ENCODE results near the gene DHX15. TPM values are rescaled to one million over a fixed set of nuclear protein-coding genes. Genes with fewer than 3 reads are reported as not detected.
"Not testable (repeated sequence)": the region's sequence is repeated elsewhere in the genome, so short reads cannot be mapped to it uniquely, and the experiment has no call there.

DHX15 gene
- total RNA-seq, 1 experiment from 2014 or later: 157 TPM

GRCh38 chr4:24510091-24510490, 74.3 kb downstream of the DHX15 start:
- Histone ChIP-seq H3F3A (ENCODE audit: insufficient read depth, low read depth) (0 out of 2 replicates have a peak, but pooled peaks cover 8% of the 10 kb centered on the region), H3K27me3 (ENCODE audit: insufficient read depth, low read depth) (no peaks in the 10 kb centered on the region), H3K4me1 (replicated peaks; ENCODE audit: insufficient read depth) (no peaks in the 10 kb centered on the region), H3K9me2 (ENCODE audit: insufficient read depth) (no peaks in the 10 kb centered on the region), H3K9me3 (ENCODE audit: insufficient read depth, low read depth) (no peaks in the 10 kb centered on the region), H4K20me1 (ENCODE audit: insufficient read depth) (no peaks in the 10 kb centered on the region), H3K4me3 (no peak overlapping the region), H3K36me3 (ENCODE audit: low read depth) (no peaks in the 10 kb centered on the region), H3K27ac (no peak overlapping the region), H3K4me2 (no peak overlapping the region), H3K79me2 (ENCODE audit: low read depth) (no peaks in the 10 kb centered on the region), H2AFZ (no peak overlapping the region)
- no TSS peak for BruUV-seq (replicated peaks)
- ChIA-PET CTCF (no interaction called here), POLR2A (ENCODE audit: unreplicated experiment) (no interaction called here)
- DNase-seq: no peak
- intact Hi-C loops (cut with micrococcal nuclease; ENCODE audit: unreplicated experiment): no loop called here
- no peak for TF ChIP-seq EZH2 (IDR thresholded peaks at IDR 0.05; ENCODE audit: low read depth)
- no peak for TF ChIP-seq CTCF (conservative IDR thresholded peaks at IDR 0.05)

GRCh38 chr4:24508541-24508940, 75.8 kb downstream of the DHX15 start:
- POLR2A ChIA-PET (ENCODE audit: unreplicated experiment): interaction anchor here (0.7 kb wide), 1 partner anchor 21 kb away, joined by 3 read pairs; no protein-coding TSS in a partner anchor
- Histone ChIP-seq H3K4me2 (no peak overlapping the region), H3K9me2 (ENCODE audit: insufficient read depth) (no peaks in the 10 kb centered on the region), H3K36me3 (ENCODE audit: low read depth) (no peaks in the 10 kb centered on the region), H3K4me1 (replicated peaks; ENCODE audit: insufficient read depth) (no peaks in the 10 kb centered on the region), H3K4me3 (no peak overlapping the region), H3F3A (ENCODE audit: insufficient read depth, low read depth) (0 out of 2 replicates have a peak, but pooled peaks cover 5% of the 10 kb centered on the region), H3K27ac (no peak overlapping the region), H3K27me3 (ENCODE audit: insufficient read depth, low read depth) (no peaks in the 10 kb centered on the region), H3K9me3 (ENCODE audit: insufficient read depth, low read depth) (no peaks in the 10 kb centered on the region), H2AFZ (no peak overlapping the region), H4K20me1 (ENCODE audit: insufficient read depth) (no peaks in the 10 kb centered on the region), H3K79me2 (ENCODE audit: low read depth) (no peaks in the 10 kb centered on the region)
- CTCF ChIA-PET: interaction anchor here (0.6 kb wide), 1 partner anchor 406 kb away, joined by 4 read pairs; no protein-coding TSS in a partner anchor
- no peak for DNase-seq
- intact Hi-C loops (cut with micrococcal nuclease; ENCODE audit: unreplicated experiment): no loop called here
- no TSS peak for BruUV-seq (replicated peaks)
- TF ChIP-seq CTCF (conservative IDR thresholded peaks at IDR 0.05) (no peak), EZH2 (IDR thresholded peaks at IDR 0.05; ENCODE audit: low read depth) (no peak)

DNA sequence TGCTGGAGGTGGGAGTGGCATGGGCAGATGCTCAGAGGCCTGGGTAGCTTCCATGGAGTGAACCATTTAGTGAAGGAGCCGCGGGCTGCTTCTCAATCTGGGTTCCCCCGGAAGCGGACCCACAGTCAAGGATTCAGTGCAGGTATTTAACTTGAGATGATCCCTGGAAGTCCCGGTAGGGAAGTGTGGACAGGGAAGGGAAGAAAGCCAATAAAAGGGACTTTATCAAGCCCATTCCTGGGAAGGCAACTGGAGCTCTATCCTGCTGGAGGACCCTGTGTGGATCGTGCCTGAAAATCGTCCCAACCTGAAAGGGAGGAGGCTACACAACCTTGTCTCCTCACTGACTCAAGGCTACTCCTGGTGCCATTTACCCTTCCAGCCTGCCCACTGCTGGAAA, 76.9 kb downstream of the DHX15 start:
- POLR2A ChIA-PET (ENCODE audit: unreplicated experiment): no interaction called here
- Histone ChIP-seq H3K9me2 (ENCODE audit: insufficient read depth) (no peaks in the 10 kb centered on the region), H3K4me1 (replicated peaks; ENCODE audit: insufficient read depth) (no peaks in the 10 kb centered on the region), H2AFZ (no peak overlapping the region), H4K20me1 (ENCODE audit: insufficient read depth) (no peaks in the 10 kb centered on the region), H3K79me2 (ENCODE audit: low read depth) (no peaks in the 10 kb centered on the region), H3K9me3 (ENCODE audit: insufficient read depth, low read depth) (no peaks in the 10 kb centered on the region), H3K4me3 (no peak overlapping the region), H3K36me3 (ENCODE audit: low read depth) (no peaks in the 10 kb centered on the region), H3K4me2 (no peak overlapping the region), H3F3A (ENCODE audit: insufficient read depth, low read depth) (no peaks in the 10 kb centered on the region), H3K27me3 (ENCODE audit: insufficient read depth, low read depth) (no peaks in the 10 kb centered on the region), H3K27ac (no peak overlapping the region)
- BruUV-seq (replicated peaks): no TSS peak
- TF ChIP-seq EZH2 (IDR thresholded peaks at IDR 0.05; ENCODE audit: low read depth) (no peak), CTCF (conservative IDR thresholded peaks at IDR 0.05) (no peak)
- no peak for DNase-seq
- intact Hi-C loops (cut with micrococcal nuclease; ENCODE audit: unreplicated experiment): no loop called here
- CTCF ChIA-PET: no interaction called here

DNA sequence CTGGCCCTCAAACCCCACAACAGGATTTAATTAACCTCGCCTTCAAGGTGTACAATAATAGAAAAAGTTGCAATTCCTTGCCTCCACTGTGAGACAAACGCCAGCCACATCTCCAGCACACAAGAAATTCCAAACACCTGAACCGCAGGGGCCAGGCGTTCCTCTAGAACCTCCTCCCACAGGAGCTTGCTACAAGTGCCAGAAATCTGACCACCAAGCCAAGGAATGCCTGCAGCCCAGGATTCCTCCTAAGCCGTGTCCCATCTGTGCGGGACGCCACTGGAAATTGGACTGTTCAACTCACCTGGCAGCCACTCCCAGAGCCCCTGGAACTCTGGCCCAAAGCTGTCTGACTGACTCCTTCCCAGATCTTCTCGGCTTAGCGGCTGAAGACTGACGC, 81.3 kb downstream of the DHX15 start:
- POLR2A ChIA-PET (ENCODE audit: unreplicated experiment); H3K79me2 ChIP-seq (ENCODE audit: low read depth); H3F3A ChIP-seq (ENCODE audit: insufficient read depth, low read depth); H3K4me3 ChIP-seq; H3K36me3 ChIP-seq (ENCODE audit: low read depth); H2AFZ ChIP-seq; H3K27ac ChIP-seq; CTCF ChIA-PET; DNase-seq; H3K9me2 ChIP-seq (ENCODE audit: insufficient read depth); H3K4me2 ChIP-seq; H3K4me1 ChIP-seq (replicated peaks; ENCODE audit: insufficient read depth); H4K20me1 ChIP-seq (ENCODE audit: insufficient read depth); BruUV-seq (replicated peaks); intact Hi-C loops (cut with micrococcal nuclease; ENCODE audit: unreplicated experiment); H3K9me3 ChIP-seq (ENCODE audit: insufficient read depth, low read depth); H3K27me3 ChIP-seq (ENCODE audit: insufficient read depth, low read depth): not testable (repeated sequence)
